ENCODE data around the gene ZC3H7A. TPM values are rescaled to one million over a fixed set of nuclear protein-coding genes. Genes with fewer than 3 reads are reported as not detected.

The ZC3H7A gene, protein sequence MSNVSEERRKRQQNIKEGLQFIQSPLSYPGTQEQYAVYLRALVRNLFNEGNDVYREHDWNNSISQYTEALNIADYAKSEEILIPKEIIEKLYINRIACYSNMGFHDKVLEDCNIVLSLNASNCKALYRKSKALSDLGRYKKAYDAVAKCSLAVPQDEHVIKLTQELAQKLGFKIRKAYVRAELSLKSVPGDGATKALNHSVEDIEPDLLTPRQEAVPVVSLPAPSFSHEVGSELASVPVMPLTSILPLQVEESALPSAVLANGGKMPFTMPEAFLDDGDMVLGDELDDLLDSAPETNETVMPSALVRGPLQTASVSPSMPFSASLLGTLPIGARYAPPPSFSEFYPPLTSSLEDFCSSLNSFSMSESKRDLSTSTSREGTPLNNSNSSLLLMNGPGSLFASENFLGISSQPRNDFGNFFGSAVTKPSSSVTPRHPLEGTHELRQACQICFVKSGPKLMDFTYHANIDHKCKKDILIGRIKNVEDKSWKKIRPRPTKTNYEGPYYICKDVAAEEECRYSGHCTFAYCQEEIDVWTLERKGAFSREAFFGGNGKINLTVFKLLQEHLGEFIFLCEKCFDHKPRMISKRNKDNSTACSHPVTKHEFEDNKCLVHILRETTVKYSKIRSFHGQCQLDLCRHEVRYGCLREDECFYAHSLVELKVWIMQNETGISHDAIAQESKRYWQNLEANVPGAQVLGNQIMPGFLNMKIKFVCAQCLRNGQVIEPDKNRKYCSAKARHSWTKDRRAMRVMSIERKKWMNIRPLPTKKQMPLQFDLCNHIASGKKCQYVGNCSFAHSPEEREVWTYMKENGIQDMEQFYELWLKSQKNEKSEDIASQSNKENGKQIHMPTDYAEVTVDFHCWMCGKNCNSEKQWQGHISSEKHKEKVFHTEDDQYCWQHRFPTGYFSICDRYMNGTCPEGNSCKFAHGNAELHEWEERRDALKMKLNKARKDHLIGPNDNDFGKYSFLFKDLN
- polyA plus RNA-seq (2013, experiment 1 of 2): 36.2 TPM
- 34.1 TPM for polyA plus RNA-seq (2013, experiment 2 of 2)

DNA sequence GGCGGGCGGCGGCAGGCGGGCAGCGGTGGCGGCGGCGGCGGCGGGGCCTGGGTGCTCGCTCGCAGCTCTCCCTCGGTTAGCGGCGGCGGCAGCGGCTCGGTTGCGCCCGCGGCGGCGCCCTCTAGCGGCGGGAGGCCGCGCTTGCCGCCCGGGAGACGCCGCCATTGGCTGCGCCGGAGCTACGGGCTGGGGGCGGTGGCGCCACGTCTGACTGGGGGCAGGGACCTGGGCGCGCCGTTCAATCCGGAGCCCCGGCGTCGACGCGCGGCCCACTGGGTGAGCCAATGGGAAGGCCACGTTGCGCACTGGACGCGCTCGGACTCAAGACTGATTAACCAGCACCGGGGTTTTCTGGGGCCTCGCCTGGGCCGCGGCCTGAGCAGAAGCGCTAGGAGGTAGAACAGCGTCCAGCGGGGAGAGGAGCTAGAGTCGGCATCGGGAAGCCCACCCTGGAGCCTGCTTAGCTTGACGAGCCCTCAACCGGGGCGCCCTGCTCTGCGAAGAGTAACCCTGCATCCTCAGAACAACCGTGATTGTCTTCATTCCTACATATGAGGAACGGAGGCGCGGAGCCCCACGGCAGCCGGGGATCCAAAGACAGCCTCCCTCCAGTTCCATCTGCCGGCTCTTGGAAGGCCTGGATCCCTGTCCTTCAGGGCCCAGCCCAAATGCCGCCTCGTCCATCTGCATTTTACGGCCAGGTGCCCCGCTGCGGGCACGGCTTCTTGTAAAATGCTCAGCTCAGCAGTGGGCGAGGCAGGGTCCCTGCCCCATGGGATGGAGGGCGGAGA, at the start of gene ZC3H7A:
Gene ZC3H7A (minus strand): TSS at position 93 of the 791 bp plus-strand sequence. CDS start 14,904 bp downstream, outside the sequence.
- peak within 1 kb of the TSS; percentile 87 for H3K4ac ChIP-seq (ENCODE audit: low read length)
- peak; percentile 96 for DNase-seq (ENCODE audit: low spot score)
- peak within 1 kb of the TSS; percentile 98 for H3K18ac ChIP-seq (ENCODE audit: low read length)
- H3K14ac ChIP-seq (ENCODE audit: low read length): peak within 1 kb of the TSS; percentile 95
- WGBS, 2 donors (ENCODE audit: extremely low coverage in 2 of 2, insufficient read length in 2 of 2, insufficient replicate concordance in 1 of 2): no CpG with 5 or more reads among the region's 80 CpGs
- H3K4me1 ChIP-seq (ENCODE audit: control insufficient read depth in 2 of 2, insufficient read depth in 1 of 2, low read depth in 1 of 2, low read length in 2 of 2): peaks cover 7 to 21% of the 10 kb centered on the region in 2 donors
- H2BK15ac ChIP-seq (ENCODE audit: low read length): peak within 1 kb of the TSS; percentile 93
- no peak within 1 kb of the TSS for H2BK12ac ChIP-seq (ENCODE audit: low read length)
- H3K79me1 ChIP-seq (ENCODE audit: low read depth, low read length): peaks cover 2% of the 10 kb centered on the region
- peak within 1 kb of the TSS; percentile 85 for H2BK120ac ChIP-seq (ENCODE audit: low read depth, low read length)
- H3K27me3 ChIP-seq (ENCODE audit: control insufficient read depth in 3 of 3, insufficient read depth in 3 of 3, low read depth in 1 of 3, low read length in 3 of 3): no peaks in the 10 kb centered on the region
- H3K9me3 ChIP-seq (replicated peaks in 1 of 2; ENCODE audit: control insufficient read depth in 2 of 2, insufficient read depth in 1 of 2, low read depth in 1 of 2, low read length in 2 of 2): no peaks in the 10 kb centered on the region
- H3K9ac ChIP-seq (ENCODE audit: low read depth, low read length, poor library complexity): peak within 1 kb of the TSS; percentile 99
- peak within 1 kb of the TSS; percentile 88 to 92 for H3K4me3 ChIP-seq (ENCODE audit: low read length in 2 of 2)
- no peak within 1 kb of the TSS for H4K8ac ChIP-seq (ENCODE audit: low read depth, low read length)
- peak within 1 kb of the TSS; percentile 95 for H2AFZ ChIP-seq (ENCODE audit: low read length)
- peak within 1 kb of the TSS; percentile 98 for H3K23ac ChIP-seq (ENCODE audit: low read depth, low read length, poor library complexity)
- H2AK5ac ChIP-seq (ENCODE audit: low read depth, low read length): peak within 1 kb of the TSS; percentile 40
- H3K4me2 ChIP-seq (ENCODE audit: insufficient read depth, low read length, poor library complexity, severe bottlenecking): peak within 1 kb of the TSS; percentile 96
- no peak within 1 kb of the TSS for H4K91ac ChIP-seq (ENCODE audit: low read depth, low read length, poor library complexity)
- H3K27ac ChIP-seq (replicated peaks; ENCODE audit: low read length): peak within 1 kb of the TSS; percentile 96
- peaks cover 0 to 39% of the 10 kb centered on the region in 2 donors for H3K36me3 ChIP-seq (replicated peaks in 1 of 2; ENCODE audit: control insufficient read depth in 2 of 2, insufficient read depth in 2 of 2, low read length in 2 of 2)
- peak within 1 kb of the TSS; percentile 91 for H2BK5ac ChIP-seq (ENCODE audit: low read length)

DNA sequence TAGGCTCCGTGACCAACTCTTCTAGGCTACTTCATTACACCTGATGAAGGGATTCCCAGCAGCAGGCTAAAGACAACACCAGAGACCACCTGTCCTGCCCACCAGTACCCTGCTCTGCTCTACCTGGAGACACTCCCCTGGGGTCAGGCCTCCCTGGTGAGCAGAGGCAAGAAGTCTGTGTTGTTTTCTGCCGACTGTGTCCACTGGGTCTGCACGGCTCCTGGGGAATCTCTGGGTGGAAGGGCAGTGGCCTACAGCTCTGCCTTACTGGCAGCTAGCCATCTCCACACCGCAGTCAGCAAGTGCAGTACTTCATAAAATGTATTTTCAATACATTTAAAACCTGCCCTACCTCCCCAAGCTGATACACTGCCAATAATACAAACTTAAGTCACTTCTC, 47.4 kb upstream of the ZC3H7A start:
- no peak overlapping the region for H3K4me3 ChIP-seq (ENCODE audit: low read length in 2 of 2)
- no peak overlapping the region for H3K4ac ChIP-seq (ENCODE audit: low read length)
- H2AFZ ChIP-seq (ENCODE audit: low read length): no peak overlapping the region
- H3K4me2 ChIP-seq (ENCODE audit: insufficient read depth, low read length, poor library complexity, severe bottlenecking): no peak overlapping the region
- H3K18ac ChIP-seq (ENCODE audit: low read length): no peak overlapping the region
- H3K23ac ChIP-seq (ENCODE audit: low read depth, low read length, poor library complexity): no peak overlapping the region
- no peak overlapping the region for H2BK15ac ChIP-seq (ENCODE audit: low read length)
- H3K36me3 ChIP-seq (replicated peaks in 1 of 2; ENCODE audit: control insufficient read depth in 2 of 2, insufficient read depth in 2 of 2, low read length in 2 of 2): peaks cover 58 to 95% of the 10 kb centered on the region in 2 donors
- H4K8ac ChIP-seq (ENCODE audit: low read depth, low read length): no peak overlapping the region
- no peak overlapping the region for H2BK5ac ChIP-seq (ENCODE audit: low read length)
- DNase-seq (ENCODE audit: low spot score): no peak
- no peak overlapping the region for H2BK120ac ChIP-seq (ENCODE audit: low read depth, low read length)
- no peaks in the 10 kb centered on the region for H3K9me3 ChIP-seq (replicated peaks in 1 of 2; ENCODE audit: control insufficient read depth in 2 of 2, insufficient read depth in 1 of 2, low read depth in 1 of 2, low read length in 2 of 2)
- no peak overlapping the region for H2AK5ac ChIP-seq (ENCODE audit: low read depth, low read length)
- no peak overlapping the region for H4K91ac ChIP-seq (ENCODE audit: low read depth, low read length, poor library complexity)
- H2BK12ac ChIP-seq (ENCODE audit: low read length): no peak overlapping the region
- WGBS, 2 donors (ENCODE audit: extremely low coverage in 2 of 2, insufficient read length in 2 of 2, insufficient replicate concordance in 1 of 2): no CpG with 5 or more reads among the region's 4 CpGs
- H3K79me1 ChIP-seq (ENCODE audit: low read depth, low read length): peaks cover 5% of the 10 kb centered on the region
- H3K14ac ChIP-seq (ENCODE audit: low read length): no peak overlapping the region
- H3K9ac ChIP-seq (ENCODE audit: low read depth, low read length, poor library complexity): no peak overlapping the region
- H3K27ac ChIP-seq (replicated peaks; ENCODE audit: low read length): no peak overlapping the region
- H3K27me3 ChIP-seq (ENCODE audit: control insufficient read depth in 3 of 3, insufficient read depth in 3 of 3, low read depth in 1 of 3, low read length in 3 of 3): no peaks in the 10 kb centered on the region
- H3K4me1 ChIP-seq (ENCODE audit: control insufficient read depth in 2 of 2, insufficient read depth in 1 of 2, low read depth in 1 of 2, low read length in 2 of 2): no peaks in the 10 kb centered on the region

DNA sequence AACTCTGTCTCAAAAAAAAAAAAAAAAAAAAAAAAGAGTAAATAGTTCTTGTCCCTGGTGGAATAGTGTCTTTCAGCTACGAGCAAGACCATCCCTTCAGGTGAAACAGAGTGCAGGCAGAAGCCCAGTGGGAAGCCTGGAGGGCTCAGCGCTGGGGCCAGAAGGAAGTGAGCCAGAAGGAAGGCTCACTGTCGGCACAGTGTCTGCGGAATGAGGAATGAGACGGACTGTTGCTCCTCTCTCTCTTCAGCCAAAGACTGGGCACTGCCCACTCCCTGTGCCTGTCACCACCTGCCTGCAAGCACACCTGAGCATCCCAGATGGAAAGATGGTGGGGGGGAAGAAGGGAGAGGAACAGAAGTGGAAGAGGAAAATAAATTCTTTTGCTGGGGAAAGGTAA, 46.8 kb upstream of the ZC3H7A start:
- peaks cover 57 to 95% of the 10 kb centered on the region in 2 donors for H3K36me3 ChIP-seq (replicated peaks in 1 of 2; ENCODE audit: control insufficient read depth in 2 of 2, insufficient read depth in 2 of 2, low read length in 2 of 2)
- H4K91ac ChIP-seq (ENCODE audit: low read depth, low read length, poor library complexity): no peak overlapping the region
- no peak overlapping the region for H3K4me2 ChIP-seq (ENCODE audit: insufficient read depth, low read length, poor library complexity, severe bottlenecking)
- no peaks in the 10 kb centered on the region for H3K4me1 ChIP-seq (ENCODE audit: control insufficient read depth in 2 of 2, insufficient read depth in 1 of 2, low read depth in 1 of 2, low read length in 2 of 2)
- H2BK15ac ChIP-seq (ENCODE audit: low read length): no peak overlapping the region
- H4K8ac ChIP-seq (ENCODE audit: low read depth, low read length): no peak overlapping the region
- no peak overlapping the region for H3K4me3 ChIP-seq (ENCODE audit: low read length in 2 of 2)
- H2BK120ac ChIP-seq (ENCODE audit: low read depth, low read length): no peak overlapping the region
- no peak overlapping the region for H2AK5ac ChIP-seq (ENCODE audit: low read depth, low read length)
- no peak overlapping the region for H3K23ac ChIP-seq (ENCODE audit: low read depth, low read length, poor library complexity)
- no peak overlapping the region for H2BK5ac ChIP-seq (ENCODE audit: low read length)
- no peak overlapping the region for H3K18ac ChIP-seq (ENCODE audit: low read length)
- WGBS, 2 donors (ENCODE audit: extremely low coverage in 2 of 2, insufficient read length in 2 of 2, insufficient replicate concordance in 1 of 2): no CpG with 5 or more reads among the region's 5 CpGs
- no peak overlapping the region for H2AFZ ChIP-seq (ENCODE audit: low read length)
- H3K79me1 ChIP-seq (ENCODE audit: low read depth, low read length): peaks cover 3% of the 10 kb centered on the region
- no peak overlapping the region for H3K14ac ChIP-seq (ENCODE audit: low read length)
- H3K9ac ChIP-seq (ENCODE audit: low read depth, low read length, poor library complexity): no peak overlapping the region
- DNase-seq (ENCODE audit: low spot score): no peak
- no peaks in the 10 kb centered on the region for H3K27me3 ChIP-seq (ENCODE audit: control insufficient read depth in 3 of 3, insufficient read depth in 3 of 3, low read depth in 1 of 3, low read length in 3 of 3)
- no peak overlapping the region for H2BK12ac ChIP-seq (ENCODE audit: low read length)
- H3K9me3 ChIP-seq (replicated peaks in 1 of 2; ENCODE audit: control insufficient read depth in 2 of 2, insufficient read depth in 1 of 2, low read depth in 1 of 2, low read length in 2 of 2): no peaks in the 10 kb centered on the region
- no peak overlapping the region for H3K4ac ChIP-seq (ENCODE audit: low read length)
- no peak overlapping the region for H3K27ac ChIP-seq (replicated peaks; ENCODE audit: low read length)
